Mesodermal cell (in vitro differentiated cells): ENCODE results near the gene NPIPA3.
"Not testable (repeated sequence)": the region's sequence is repeated elsewhere in the genome, so short reads cannot be mapped to it uniquely, and the experiment has no call there.

Experiments
- H3K27ac ChIP-seq: 2 replicates; pipeline ENCODE4 v1.7.0; 2013; ENCODE audit warnings: mild to moderate bottlenecking, low read depth, low read length, moderate library complexity; ENCODE audit not compliant: severe bottlenecking
- H3K36me3 ChIP-seq: 2 replicates; pipeline ENCODE4 v1.7.1; 2013; ENCODE audit warnings: mild to moderate bottlenecking, low read length, moderate library complexity; ENCODE audit not compliant: control insufficient read depth, insufficient read depth
- H3K4me1 ChIP-seq: one replicate; pipeline ENCODE4 v1.7.1; 2013; ENCODE audit warnings: mild to moderate bottlenecking, low read length; ENCODE audit not compliant: insufficient read depth, control insufficient read depth, poor library complexity, severe bottlenecking
- H3K4me3 ChIP-seq: 2 replicates; pipeline ENCODE4 v1.7.0; 2013; ENCODE audit warnings: low read length, control low read depth, mild to moderate bottlenecking; ENCODE audit not compliant: insufficient read depth, poor library complexity, severe bottlenecking; ENCODE audit errors: extremely low read depth
- H3K9me3 ChIP-seq: 2 replicates; pipeline ENCODE4 v1.7.1; 2013; ENCODE audit warnings: mild to moderate bottlenecking, low read length, moderate library complexity; ENCODE audit not compliant: control insufficient read depth
- WGBS, 2 experiments: methylation state at CpG; one replicate each; pipeline ENCODE4 v1.1.5; 2013; ENCODE audit warnings: missing lambda C conversion rate in 2 of 2; ENCODE audit not compliant: insufficient coverage in 2 of 2; 5-methylcytosine and 5-hydroxymethylcytosine counted together

Gene NPIPA3

GRCh38 chr16:14773654-14774053 lies 70.4 kb downstream of the NPIPA3 start:
- not testable (repeated sequence) for H3K9me3 ChIP-seq, H3K27ac ChIP-seq, H3K4me3 ChIP-seq, H3K36me3 ChIP-seq, H3K4me1 ChIP-seq
- no CpG with 5 or more reads among the region's 2 CpGs for WGBS, 2 experiments

DNA sequence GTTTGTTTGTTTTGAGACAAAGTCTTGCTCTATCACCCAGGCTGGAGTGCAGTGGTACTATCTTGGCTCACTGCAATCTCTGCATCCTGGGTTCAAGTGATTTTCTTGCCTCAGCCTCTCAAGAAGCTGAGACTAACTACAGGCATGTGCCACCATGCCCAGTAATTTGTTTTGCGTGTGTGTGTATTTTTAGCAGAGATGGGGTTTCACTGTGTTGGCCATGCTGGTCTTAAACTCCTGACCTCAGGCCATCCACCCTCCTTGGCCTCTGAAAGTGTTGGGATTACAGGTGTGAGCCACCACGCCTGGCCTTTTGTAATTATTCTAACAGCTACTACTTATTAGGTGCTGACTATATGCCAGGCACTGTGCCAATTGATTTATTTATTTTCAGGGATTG lies 72.4 kb downstream of the NPIPA3 start:
- WGBS, 2 experiments, result no CpG with 5 or more reads among the region's 2 CpGs
- H3K4me3 ChIP-seq, H3K4me1 ChIP-seq, H3K9me3 ChIP-seq, H3K36me3 ChIP-seq, H3K27ac ChIP-seq: not testable (repeated sequence)
